Gastroesophageal sphincter (tissue), 3 donors: Measurements from ENCODE around the gene RAPGEF2.

Experiments used
- POLR2A ChIP-seq, 2 donors: fragments of 450-650 bp; IDR thresholded peaks; one replicate each; pipeline ENCODE4 v1.6.1; 2017; ENCODE audit warnings: antibody characterized with exemption in 2 of 2, mild to moderate bottlenecking in 2 of 2, moderate library complexity in 1 of 2
- POLR2AphosphoS5 ChIP-seq: sonication (generic); formaldehyde crosslinking; IDR thresholded peaks from one replicate; pipeline ENCODE4 v1.6.1; 2017; ENCODE audit warnings: antibody characterized with exemption
- TF ChIP-seq, protein P1 (sequence below), 4 experiments: fragments of 200-600 bp in 2 of 4; fragments of 450-650 bp in 2 of 4; sonication (generic) in 1 of 4; IDR thresholded peaks; one replicate each; pipeline ENCODE4 v1.5.1; 2017 to 2019; ENCODE audit warnings: antibody characterized with exemption in 4 of 4, mild to moderate bottlenecking in 2 of 4, moderate library complexity in 2 of 4

GRCh38 chr4:159055833-159056232, 47.0 kb upstream of the RAPGEF2 start:
- TF ChIP-seq, protein P1, sequence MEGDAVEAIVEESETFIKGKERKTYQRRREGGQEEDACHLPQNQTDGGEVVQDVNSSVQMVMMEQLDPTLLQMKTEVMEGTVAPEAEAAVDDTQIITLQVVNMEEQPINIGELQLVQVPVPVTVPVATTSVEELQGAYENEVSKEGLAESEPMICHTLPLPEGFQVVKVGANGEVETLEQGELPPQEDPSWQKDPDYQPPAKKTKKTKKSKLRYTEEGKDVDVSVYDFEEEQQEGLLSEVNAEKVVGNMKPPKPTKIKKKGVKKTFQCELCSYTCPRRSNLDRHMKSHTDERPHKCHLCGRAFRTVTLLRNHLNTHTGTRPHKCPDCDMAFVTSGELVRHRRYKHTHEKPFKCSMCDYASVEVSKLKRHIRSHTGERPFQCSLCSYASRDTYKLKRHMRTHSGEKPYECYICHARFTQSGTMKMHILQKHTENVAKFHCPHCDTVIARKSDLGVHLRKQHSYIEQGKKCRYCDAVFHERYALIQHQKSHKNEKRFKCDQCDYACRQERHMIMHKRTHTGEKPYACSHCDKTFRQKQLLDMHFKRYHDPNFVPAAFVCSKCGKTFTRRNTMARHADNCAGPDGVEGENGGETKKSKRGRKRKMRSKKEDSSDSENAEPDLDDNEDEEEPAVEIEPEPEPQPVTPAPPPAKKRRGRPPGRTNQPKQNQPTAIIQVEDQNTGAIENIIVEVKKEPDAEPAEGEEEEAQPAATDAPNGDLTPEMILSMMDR (IDR thresholded peaks at IDR 0.05) = no peak
- no peak for TF ChIP-seq POLR2AphosphoS5
- no peak for TF ChIP-seq POLR2A (IDR thresholded peaks at IDR 0.05)
